Lung (tissue), 12 donors: ENCODE data around the gene DCHS2. TPM values are rescaled to one million over a fixed set of nuclear protein-coding genes. Genes with fewer than 3 reads are reported as not detected.

Experiments
- ATAC-seq: fragments of 200-7000 bp; cut with Tn5 transposase; one replicate; pipeline ENCODE4 v1.9.1; 2020; ENCODE audit warnings: moderate number of reproducible peaks; ENCODE audit not compliant: insufficient read depth, low FRiP score
- DNase-seq, 3 donors: peaks; one replicate each; pipeline ENCODE4 v3.0.0-alpha.2; 2013 to 2017
- H3K27ac ChIP-seq, 2 donors: one replicate each; pipeline ENCODE4 v1.5.1; 2013; ENCODE audit warnings: mild to moderate bottlenecking in 2 of 2, moderate library complexity in 2 of 2, control low read depth in 1 of 2, inconsistent platforms in 1 of 2, low read depth in 1 of 2, low read length in 1 of 2
- H3K27me3 ChIP-seq, 3 donors: one replicate each; pipeline ENCODE4 v1.5.1; 2013; ENCODE audit warnings: low read length in 2 of 3; ENCODE audit not compliant: control insufficient read depth in 3 of 3, insufficient read depth in 3 of 3
- H3K36me3 ChIP-seq, 4 donors: one replicate each; pipeline ENCODE4 v1.5.1; 2013; ENCODE audit warnings: low read length in 4 of 4, mild to moderate bottlenecking in 1 of 4, moderate library complexity in 1 of 4; ENCODE audit not compliant: control insufficient read depth in 4 of 4, insufficient read depth in 4 of 4
- H3K4me1 ChIP-seq, 5 donors: one replicate each; pipeline ENCODE4 v1.5.1; 2013; ENCODE audit warnings: low read length in 5 of 5, mild to moderate bottlenecking in 2 of 5, moderate library complexity in 1 of 5; ENCODE audit not compliant: control insufficient read depth in 5 of 5, insufficient read depth in 5 of 5
- H3K4me3 ChIP-seq: one replicate; pipeline ENCODE4 v1.5.1; 2013; ENCODE audit warnings: mild to moderate bottlenecking, control low read depth, moderate library complexity
- H3K9ac ChIP-seq, 2 donors: one replicate each; pipeline ENCODE4 v1.5.1; 2013; ENCODE audit warnings: low read length in 2 of 2, control low read depth in 1 of 2; ENCODE audit not compliant: insufficient read depth in 1 of 2
- H3K9me3 ChIP-seq, 4 donors: one replicate each; pipeline ENCODE4 v1.5.1; 2013; ENCODE audit warnings: low read length in 3 of 4, mild to moderate bottlenecking in 1 of 4, moderate library complexity in 1 of 4; ENCODE audit not compliant: control insufficient read depth in 4 of 4, insufficient read depth in 3 of 4
- CTCF ChIP-seq: IDR thresholded peaks from 2 replicates; pipeline ENCODE4 v1.5.1; 2012; ENCODE audit warnings: mild to moderate bottlenecking; ENCODE audit errors: control extremely low read depth, extremely low read depth
- WGBS, 2 donors: extraction: QIAGEN DNeasy Blood & Tissue Kit; methylation state at CpG; one replicate each; pipeline ENCODE4 v1.1.7; 2013; 5-methylcytosine and 5-hydroxymethylcytosine counted together
- polyA plus RNA-seq, 2 donors: library from polyadenylated mRNA; stranded (reverse); fragments of 200-250 nt; gene quantifications; one replicate each; pipeline ENCODE4 v1.2.1, GENCODE V29; 2013
- total RNA-seq, 2 donors: library from RNA; depleted of rRNA in 1 of 2; stranded (reverse); fragments of >200 nt in 1 of 2; gene quantifications; one replicate each; pipeline ENCODE4 v1.2.1, GENCODE V29; 2014 to 2021
- donor health status: control.
- donor health status: control.
- donor health status: Bipolar disorder and iron deficiency.
- donor health status: healthy.
- donor health status: DM: yes; HTN: yes; CAD: no.

DCHS2 gene
- total and polyA plus RNA-seq, 4 donors, result 0.02 to 13.4 (median 0.53) TPM

- DNase-seq (peak in 2 of 3 donors; percentile 78 to 86), ATAC-seq (no peak)
- H3K4me3 ChIP-seq, result no peak overlapping the region
- H3K4me1 ChIP-seq, result peaks cover 0 to 35% (median 15%) of the 10 kb centered on the region in 5 donors
- no peaks in the 10 kb centered on the region for H3K9me3 ChIP-seq
- no peak overlapping the region for H3K27ac ChIP-seq
- no peak for TF ChIP-seq CTCF
- H3K9ac ChIP-seq, result no peak overlapping the region
- no peaks in the 10 kb centered on the region for H3K36me3 ChIP-seq
- H3K27me3 ChIP-seq, result no peaks in the 10 kb centered on the region
- WGBS, 2 donors, result 71 to 78% methylated on average over 1 of the region's 1 CpG
These were observed 23.7 kb downstream of the DCHS2 start for GRCh38 chr4:154467886-154468285.

GRCh38 chr4:154466336-154466735 is 25.3 kb downstream of the DCHS2 start:
- no peaks in the 10 kb centered on the region for H3K27me3 ChIP-seq
- TF ChIP-seq CTCF, result no peak
- H3K27ac ChIP-seq, result no peak overlapping the region
- ATAC-seq, result no peak
- H3K4me1 ChIP-seq, result peaks cover 0 to 37% (median 9%) of the 10 kb centered on the region in 5 donors
- H3K4me3 ChIP-seq, result no peak overlapping the region
- H3K9ac ChIP-seq, result no peak overlapping the region
- no peak for DNase-seq
- 76 to 79% methylated on average over 5 of the region's 5 CpGs for WGBS, 2 donors
- peaks cover 0 to 1% (median 0%) of the 10 kb centered on the region in 4 donors for H3K9me3 ChIP-seq
- no peaks in the 10 kb centered on the region for H3K36me3 ChIP-seq

- no peak for DNase-seq
- Histone ChIP-seq H3K9ac (no peak overlapping the region), H3K4me1 (peaks cover 0 to 44% (median 8%) of the 10 kb centered on the region in 5 donors), H3K36me3 (no peaks in the 10 kb centered on the region), H3K27ac (no peak overlapping the region), H3K4me3 (no peak overlapping the region), H3K9me3 (peaks cover 0 to 1% (median 0%) of the 10 kb centered on the region in 4 donors), H3K27me3 (no peaks in the 10 kb centered on the region)
- ATAC-seq, result no peak
- WGBS, 2 donors, result 82 to 88% methylated on average over 6 of the region's 6 CpGs
- no peak for TF ChIP-seq CTCF
These were observed 26.5 kb downstream of the DCHS2 start for GRCh38 chr4:154465085-154465484.

GRCh38 chr4:154464654-154465053 is 26.9 kb downstream of the DCHS2 start:
- peaks cover 0 to 44% (median 8%) of the 10 kb centered on the region in 5 donors for H3K4me1 ChIP-seq
- no peak for TF ChIP-seq CTCF
- peak in 1 of 3 donors; percentile 32 for DNase-seq
- no peak overlapping the region for H3K27ac ChIP-seq
- no peak for ATAC-seq
- H3K9ac ChIP-seq, result no peak overlapping the region
- no peaks in the 10 kb centered on the region for H3K27me3 ChIP-seq
- 70 to 90% methylated on average over 1 of the region's 1 CpG for WGBS, 2 donors
- no peaks in the 10 kb centered on the region for H3K36me3 ChIP-seq
- no peak overlapping the region for H3K4me3 ChIP-seq
- H3K9me3 ChIP-seq, result peaks cover 0 to 1% (median 0%) of the 10 kb centered on the region in 4 donors
